Activated T-cell treated with anti-CD3 and anti-CD28 coated beads, Interleukin-2, amount 50 U/mL, for 4 hours (primary cell): ENCODE results near the gene GCNT2. TPM values are rescaled to one million over a fixed set of nuclear protein-coding genes. Genes with fewer than 3 reads are reported as not detected.

Experiments
- ATAC-seq, 2 donors: fragments of 200-7000 bp; cut with Tn5 transposase; one replicate each; pipeline ENCODE4 v1.10.0; 2021
- DNase-seq: peaks from one replicate; pipeline ENCODE4 v3.0.0-alpha.2; 2020
- H3K27me3 Mint-ChIP-seq: one replicate; pipeline ENCODE4 v1.8.0; 2021; ENCODE audit warnings: low read depth, mixed read lengths
- H3K36me3 Mint-ChIP-seq: one replicate; pipeline ENCODE4 v1.8.0; 2022; ENCODE audit warnings: mixed read lengths; ENCODE audit not compliant: insufficient read depth
- H3K4me1 Mint-ChIP-seq: one replicate; pipeline ENCODE4 v1.8.0; 2021; ENCODE audit warnings: low read depth, mixed read lengths
- H3K4me3 Mint-ChIP-seq: one replicate; pipeline ENCODE4 v1.8.0; 2021; ENCODE audit warnings: mild to moderate bottlenecking, moderate library complexity, mixed read lengths
- H3K9me3 Mint-ChIP-seq: one replicate; pipeline ENCODE4 v1.8.0; 2021; ENCODE audit warnings: mixed read lengths
- total RNA-seq, 3 donors: library from RNA; stranded (reverse); gene quantifications; one replicate each; pipeline ENCODE4 v1.2.1, GENCODE V29; 2021

GCNT2 gene
- total RNA-seq, 3 donors from 2014 or later, result 0.71 to 0.92 (median 0.78) TPM

- DNase-seq (no peak), ATAC-seq (no peak)
- Mint-ChIP-seq H3K4me3 (no peak overlapping the region), H3K9me3 (no peaks in the 10 kb centered on the region), H3K36me3 (peaks cover 6% of the 10 kb centered on the region), H3K27me3 (no peaks in the 10 kb centered on the region), H3K4me1 (no peaks in the 10 kb centered on the region)
Measured at GRCh38 chr6:10547809-10548208, 26.7 kb downstream of the GCNT2 start.

- no peak overlapping the region for H3K4me3 Mint-ChIP-seq
- no peaks in the 10 kb centered on the region for H3K9me3 Mint-ChIP-seq
- no peaks in the 10 kb centered on the region for H3K4me1 Mint-ChIP-seq
- H3K36me3 Mint-ChIP-seq, result peaks cover 7% of the 10 kb centered on the region
- DNase-seq, result no peak
- no peak for ATAC-seq
- no peaks in the 10 kb centered on the region for H3K27me3 Mint-ChIP-seq
Measured at GRCh38 chr6:10550764-10551163, 29.6 kb downstream of the GCNT2 start.

GRCh38 chr6:10552270-10552810 is 31.2 kb downstream of the GCNT2 start:
- H3K27me3 Mint-ChIP-seq, result no peaks in the 10 kb centered on the region
- no peak overlapping the region for H3K4me3 Mint-ChIP-seq
- H3K4me1 Mint-ChIP-seq, result no peaks in the 10 kb centered on the region
- no peak for DNase-seq
- no peak for ATAC-seq
- no peaks in the 10 kb centered on the region for H3K9me3 Mint-ChIP-seq
- peaks cover 13% of the 10 kb centered on the region for H3K36me3 Mint-ChIP-seq

GRCh38 chr6:10553871-10554270 is 32.7 kb downstream of the GCNT2 start:
- Mint-ChIP-seq H3K36me3 (peaks cover 13% of the 10 kb centered on the region), H3K4me3 (no peak overlapping the region), H3K9me3 (no peaks in the 10 kb centered on the region), H3K27me3 (no peaks in the 10 kb centered on the region), H3K4me1 (no peaks in the 10 kb centered on the region)
- ATAC-seq (no peak), DNase-seq (no peak)

GRCh38 chr6:10554826-10555225 is 33.7 kb downstream of the GCNT2 start:
- ATAC-seq (no peak), DNase-seq (no peak)
- no peak overlapping the region for H3K4me3 Mint-ChIP-seq
- no peaks in the 10 kb centered on the region for H3K27me3 Mint-ChIP-seq
- no peaks in the 10 kb centered on the region for H3K4me1 Mint-ChIP-seq
- peaks cover 11% of the 10 kb centered on the region for H3K36me3 Mint-ChIP-seq
- H3K9me3 Mint-ChIP-seq, result no peaks in the 10 kb centered on the region

GRCh38 chr6:10555625-10556309 is 34.6 kb downstream of the GCNT2 start:
- no peak overlapping the region for H3K4me3 Mint-ChIP-seq
- H3K4me1 Mint-ChIP-seq, result no peaks in the 10 kb centered on the region
- no peaks in the 10 kb centered on the region for H3K9me3 Mint-ChIP-seq

GRCh38 chr6:10556589-10556988 is 35.4 kb downstream of the GCNT2 start:
- H3K4me3 Mint-ChIP-seq, result no peak overlapping the region

More at GRCh38 chr6:10555625-10556309, 34.6 kb downstream of the GCNT2 start:
- peaks cover 11% of the 10 kb centered on the region for H3K36me3 Mint-ChIP-seq
- ATAC-seq, result no peak
- no peak for DNase-seq
- H3K27me3 Mint-ChIP-seq, result no peaks in the 10 kb centered on the region

GRCh38 chr6:10556992-10557391 is 35.8 kb downstream of the GCNT2 start:
- H3K4me1 Mint-ChIP-seq, result no peaks in the 10 kb centered on the region
- H3K27me3 Mint-ChIP-seq, result no peaks in the 10 kb centered on the region
- no peaks in the 10 kb centered on the region for H3K9me3 Mint-ChIP-seq
- ATAC-seq (no peak), DNase-seq (no peak)
- H3K4me3 Mint-ChIP-seq, result no peak overlapping the region
- H3K36me3 Mint-ChIP-seq, result peaks cover 9% of the 10 kb centered on the region

More at GRCh38 chr6:10556589-10556988, 35.4 kb downstream of the GCNT2 start:
- ATAC-seq (no peak), DNase-seq (no peak)
- H3K9me3 Mint-ChIP-seq, result no peaks in the 10 kb centered on the region
- peaks cover 9% of the 10 kb centered on the region for H3K36me3 Mint-ChIP-seq
- no peaks in the 10 kb centered on the region for H3K4me1 Mint-ChIP-seq
- H3K27me3 Mint-ChIP-seq, result no peaks in the 10 kb centered on the region

GRCh38 chr6:10557913-10558312 is 36.8 kb downstream of the GCNT2 start:
- DNase-seq, result no peak
- H3K27me3 Mint-ChIP-seq, result no peaks in the 10 kb centered on the region
- ATAC-seq, result no peak
- H3K9me3 Mint-ChIP-seq, result no peaks in the 10 kb centered on the region
- H3K4me3 Mint-ChIP-seq, result no peak overlapping the region
- peaks cover 9% of the 10 kb centered on the region for H3K36me3 Mint-ChIP-seq
- no peaks in the 10 kb centered on the region for H3K4me1 Mint-ChIP-seq

- Mint-ChIP-seq H3K9me3 (no peaks in the 10 kb centered on the region), H3K4me3 (no peak overlapping the region), H3K27me3 (no peaks in the 10 kb centered on the region), H3K4me1 (no peaks in the 10 kb centered on the region), H3K36me3 (peaks cover 9% of the 10 kb centered on the region)
- DNase-seq (no peak), ATAC-seq (no peak)
Measured at GRCh38 chr6:10558565-10558964, 37.4 kb downstream of the GCNT2 start.

- Mint-ChIP-seq H3K36me3 (peaks cover 9% of the 10 kb centered on the region), H3K27me3 (no peaks in the 10 kb centered on the region), H3K4me1 (no peaks in the 10 kb centered on the region), H3K4me3 (no peak overlapping the region), H3K9me3 (no peaks in the 10 kb centered on the region)
- ATAC-seq (no peak), DNase-seq (no peak)
Measured at GRCh38 chr6:10559522-10560152, 38.5 kb downstream of the GCNT2 start.

- H3K4me1 Mint-ChIP-seq, result no peaks in the 10 kb centered on the region
- peaks cover 3% of the 10 kb centered on the region for H3K36me3 Mint-ChIP-seq
- no peaks in the 10 kb centered on the region for H3K9me3 Mint-ChIP-seq
- DNase-seq, result no peak
- no peak overlapping the region for H3K4me3 Mint-ChIP-seq
- H3K27me3 Mint-ChIP-seq, result no peaks in the 10 kb centered on the region
- ATAC-seq, result no peak
Measured at GRCh38 chr6:10561611-10562199, 40.6 kb downstream of the GCNT2 start.

GRCh38 chr6:10564975-10565673 is 44.0 kb downstream of the GCNT2 start:
- H3K27me3 Mint-ChIP-seq, result no peaks in the 10 kb centered on the region
- DNase-seq (no peak), ATAC-seq (no peak)
- H3K4me3 Mint-ChIP-seq, result no peak overlapping the region
- no peaks in the 10 kb centered on the region for H3K4me1 Mint-ChIP-seq
- H3K36me3 Mint-ChIP-seq, result peaks cover 5% of the 10 kb centered on the region
- no peaks in the 10 kb centered on the region for H3K9me3 Mint-ChIP-seq

GRCh38 chr6:10565913-10566312 is 44.8 kb downstream of the GCNT2 start:
- Mint-ChIP-seq H3K27me3 (no peaks in the 10 kb centered on the region), H3K36me3 (peaks cover 8% of the 10 kb centered on the region), H3K4me1 (no peaks in the 10 kb centered on the region), H3K4me3 (no peak overlapping the region), H3K9me3 (no peaks in the 10 kb centered on the region)
- no peak for DNase-seq
- no peak for ATAC-seq
